H1 (cell line): Measurements from ENCODE around the gene ADAT3. TPM values are rescaled to one million over a fixed set of nuclear protein-coding genes. Genes with fewer than 3 reads are reported as not detected.
A peak's percentile ranks its signal among the peaks of the same experiment; 100 is the strongest.

Source experiments
- CTCF ChIA-PET: fragments of 300-600 bp; sonication (Branson Sonifier 250); formaldehyde crosslinking; loops from one replicate; lab custom pipeline; 2021; ENCODE audit not compliant: partially characterized antibody; lab: Charles Lee
- POLR2A ChIA-PET: fragments of 300-600 bp; sonication (Branson Sonifier 250); formaldehyde crosslinking; loops from one replicate; lab custom pipeline; 2021; ENCODE audit warnings: inconsistent platforms; ENCODE audit not compliant: partially characterized antibody; lab: Charles Lee
- DNase-seq, 2 experiments: peaks; one replicate each; pipeline versions ENCODE4 v3.0.0 to v3.0.0-alpha.2; 2010 to 2022; ENCODE audit warnings: low spot score in 2 of 2, low read depth in 1 of 2, mixed read lengths in 1 of 2
- FAIRE-seq: peaks from 2 replicates; lab custom pipeline; 2011; peaks lifted over from hg19 to GRCh38; lab: Jason Lieb, UNC
- H2AFZ ChIP-seq: 2 replicates; pipeline ENCODE4 v1.8.1; 2012; ENCODE audit warnings: low read length, inconsistent platforms
- H2AK5ac ChIP-seq: 2 replicates; pipeline ENCODE4 v1.6.1; 2013; ENCODE audit warnings: low read depth, low read length
- H2BK120ac ChIP-seq: replicated peaks from 2 replicates; pipeline ENCODE3; 2013; ENCODE audit warnings: low read depth, low read length, inconsistent platforms
- H2BK12ac ChIP-seq: 2 replicates; pipeline ENCODE4 v1.6.1; 2013; ENCODE audit warnings: low read depth, low read length
- H2BK15ac ChIP-seq: 2 replicates; pipeline ENCODE4 v1.6.1; 2013; ENCODE audit warnings: low read length
- H2BK20ac ChIP-seq: 2 replicates; pipeline ENCODE4 v1.6.1; 2013; ENCODE audit warnings: low read length
- H2BK5ac ChIP-seq: 2 replicates; pipeline ENCODE4 v1.6.1; 2013; ENCODE audit warnings: low read depth, low read length
- H3K14ac ChIP-seq: 2 replicates; pipeline ENCODE4 v1.6.1; 2013; ENCODE audit warnings: inconsistent platforms; ENCODE audit not compliant: insufficient read length
- H3K18ac ChIP-seq: 2 replicates; pipeline ENCODE4 v1.6.1; 2013; ENCODE audit warnings: low read length; ENCODE audit errors: extremely low read depth
- H3K23ac ChIP-seq: 2 replicates; pipeline ENCODE4 v1.6.1; 2013; ENCODE audit warnings: inconsistent platforms; ENCODE audit not compliant: insufficient read length
- H3K23me2 ChIP-seq: 2 replicates; pipeline ENCODE4 v1.6.1; 2013; ENCODE audit warnings: low read depth, low read length
- H3K27ac ChIP-seq: 2 replicates; pipeline ENCODE4 v1.6.1; 2011; ENCODE audit warnings: low read depth, low read length, inconsistent platforms
- H3K27me3 ChIP-seq, 4 experiments: replicated peaks in 1 of 4; 1 replicate in 1 of 4; 2 replicates in 3 of 4; pipeline versions ENCODE4 v1.6.1 to v1.8.1; 2011 to 2013; ENCODE audit warnings: low read length in 3 of 4, mild to moderate bottlenecking in 3 of 4, inconsistent platforms in 2 of 4, mixed read lengths in 2 of 4, moderate library complexity in 1 of 4; ENCODE audit not compliant: control insufficient read depth in 3 of 4, insufficient read depth in 3 of 4; ENCODE audit errors: extremely low read depth in 1 of 4
- H3K36me3 ChIP-seq, 4 experiments: 2 replicates each; pipeline versions ENCODE4 v1.6.1 to v1.8.1; 2011 to 2013; ENCODE audit warnings: mild to moderate bottlenecking in 4 of 4, low read length in 3 of 4, moderate library complexity in 2 of 4, control low read depth in 1 of 4, inconsistent platforms in 1 of 4; ENCODE audit not compliant: insufficient read depth in 4 of 4, control insufficient read depth in 2 of 4
- H3K4ac ChIP-seq: replicated peaks from 2 replicates; pipeline ENCODE3; 2013; ENCODE audit warnings: low read length, low read depth, mixed read lengths, inconsistent platforms; ENCODE audit not compliant: insufficient read length
- H3K4me1 ChIP-seq, 4 experiments: replicated peaks in 1 of 4; 1 replicate in 1 of 4; 2 replicates in 3 of 4; pipeline versions ENCODE4 v1.6.1 to v1.8.1; 2011 to 2013; ENCODE audit warnings: low read length in 3 of 4, inconsistent platforms in 2 of 4, mixed read lengths in 1 of 4; ENCODE audit not compliant: insufficient read depth in 4 of 4, control insufficient read depth in 3 of 4
- H3K4me2 ChIP-seq, 2 experiments: 2 replicates each; pipeline versions ENCODE4 v1.6.1 to v1.8.1; 2011 to 2013; ENCODE audit warnings: low read depth in 2 of 2, low read length in 2 of 2, control low read depth in 1 of 2, inconsistent platforms in 1 of 2, mild to moderate bottlenecking in 1 of 2; ENCODE audit not compliant: insufficient read depth in 1 of 2
- H3K4me3 ChIP-seq, 4 experiments: fragments of 200-600, 300-600 bp in 1 of 4; sonication (generic), shearing (Covaris generic), sonication (Bioruptor Twin) in 1 of 4; 2 replicates each; pipeline versions ENCODE4 v1.5.1 to v1.8.1; 2011 to 2016; ENCODE audit warnings: low read length in 4 of 4, low read depth in 3 of 4, control low read depth in 2 of 4, inconsistent platforms in 2 of 4, mild to moderate bottlenecking in 2 of 4, mixed read lengths in 1 of 4, moderate library complexity in 1 of 4; ENCODE audit not compliant: insufficient read depth in 2 of 4; ENCODE audit errors: extremely low read depth in 1 of 4
- H3K56ac ChIP-seq: replicated peaks from 2 replicates; pipeline ENCODE3; 2013; ENCODE audit warnings: low read depth, mild to moderate bottlenecking, mixed read lengths, low read length, inconsistent platforms; ENCODE audit not compliant: insufficient read length
- H3K79me1 ChIP-seq: 2 replicates; pipeline ENCODE4 v1.6.1; 2013; ENCODE audit warnings: low read depth, low read length, control low read depth
- H3K79me2 ChIP-seq, 2 experiments: 2 replicates each; pipeline versions ENCODE4 v1.6.1 to v1.8.1; 2012 to 2013; ENCODE audit warnings: low read length in 2 of 2, mild to moderate bottlenecking in 2 of 2, inconsistent platforms in 1 of 2; ENCODE audit not compliant: insufficient read depth in 2 of 2, control insufficient read depth in 1 of 2
- H3K9ac ChIP-seq, 4 experiments: replicated peaks in 1 of 4; 1 replicate in 1 of 4; 2 replicates in 3 of 4; pipeline versions ENCODE4 v1.6.1 to v1.8.1; 2011 to 2013; ENCODE audit warnings: low read depth in 3 of 4, low read length in 3 of 4, control low read depth in 2 of 4, mild to moderate bottlenecking in 2 of 4, moderate library complexity in 2 of 4, inconsistent platforms in 1 of 4; ENCODE audit errors: extremely low read depth in 1 of 4
- H3K9me3 ChIP-seq, 2 experiments: 2 replicates each; pipeline versions ENCODE4 v1.6.1 to v1.8.1; 2012 to 2013; ENCODE audit warnings: mild to moderate bottlenecking in 2 of 2, moderate library complexity in 2 of 2, control low read depth in 1 of 2, inconsistent platforms in 1 of 2, low read depth in 1 of 2, low read length in 1 of 2, mixed read lengths in 1 of 2; ENCODE audit not compliant: insufficient read depth in 2 of 2
- H4K20me1 ChIP-seq, 2 experiments: replicated peaks in 1 of 2; 2 replicates each; pipeline versions ENCODE3 to v1.8.1; 2011 to 2013; ENCODE audit warnings: inconsistent platforms in 2 of 2, low read length in 2 of 2, mild to moderate bottlenecking in 1 of 2; ENCODE audit not compliant: insufficient read depth in 2 of 2, control insufficient read depth in 1 of 2
- H4K5ac ChIP-seq: 2 replicates; pipeline ENCODE4 v1.6.1; 2013; ENCODE audit warnings: low read length, low read depth, mixed read lengths, inconsistent platforms; ENCODE audit not compliant: insufficient read length
- H4K8ac ChIP-seq: 2 replicates; pipeline ENCODE4 v1.8.0; 2013; ENCODE audit warnings: mild to moderate bottlenecking, moderate library complexity, low read length, inconsistent platforms; ENCODE audit not compliant: insufficient read depth; ENCODE audit errors: extremely low read depth
- H4K91ac ChIP-seq: replicated peaks from 2 replicates; pipeline ENCODE3; 2013; ENCODE audit warnings: low read length, mixed read lengths, inconsistent platforms; ENCODE audit not compliant: insufficient read length
- CHD2 ChIP-seq: IDR thresholded peaks from 2 replicates; pipeline ENCODE4 v1.6.1; 2012; ENCODE audit warnings: low read length, improper control_type of control experiment
- GTF2F1 ChIP-seq: IDR thresholded peaks from 2 replicates; pipeline ENCODE4 v1.6.1; 2012; ENCODE audit warnings: low read depth, low read length, improper control_type of control experiment, borderline replicate concordance
- HDAC2 ChIP-seq, 2 experiments: fragments of 300-600 bp in 1 of 2; sonication (generic) in 1 of 2; IDR thresholded peaks; 2 replicates each; pipeline ENCODE4 v1.6.1; 2011 to 2012; ENCODE audit warnings: low read depth in 2 of 2, low read length in 2 of 2, mild to moderate bottlenecking in 2 of 2, moderate library complexity in 2 of 2, borderline replicate concordance in 1 of 2, inconsistent platforms in 1 of 2
- JUND ChIP-seq: IDR thresholded peaks from 2 replicates; pipeline ENCODE4 v1.6.1; 2011; ENCODE audit warnings: mild to moderate bottlenecking, improper control_type of control experiment, low read length
- POLR2A ChIP-seq, 2 experiments: IDR thresholded peaks; 1 replicate in 1 of 2; 2 replicates in 1 of 2; pipeline ENCODE4 v1.6.1; 2011; ENCODE audit warnings: low read depth in 2 of 2, low read length in 2 of 2, mild to moderate bottlenecking in 2 of 2; ENCODE audit errors: control extremely low read depth in 1 of 2
- RAD21 ChIP-seq, 2 experiments: IDR thresholded peaks in 1 of 2; conservative IDR thresholded peaks in 1 of 2; 2 replicates each; pipeline ENCODE4 v1.6.1; 2011; ENCODE audit warnings: low read depth in 2 of 2, low read length in 2 of 2, improper control_type of control experiment in 1 of 2, inconsistent platforms in 1 of 2, mild to moderate bottlenecking in 1 of 2, moderate library complexity in 1 of 2
- RXRA ChIP-seq: IDR thresholded peaks from 2 replicates; pipeline ENCODE4 v1.6.1; 2011; ENCODE audit warnings: low read depth, mild to moderate bottlenecking, low read length, moderate library complexity; ENCODE audit not compliant: insufficient read depth
- TAF7 ChIP-seq: optimal IDR thresholded peaks from 2 replicates; pipeline ENCODE3; 2011; ENCODE audit warnings: low read depth, mild to moderate bottlenecking, inconsistent platforms, low read length, moderate library complexity, borderline replicate concordance
- WGBS, 2 experiments: shearing (Covaris generic) in 1 of 2; methylation state at CpG; one replicate each; pipeline versions ENCODE4 v1.1.6 to v1.1.7; 2013 to 2015; ENCODE audit warnings: low lambda C conversion rate in 2 of 2, mixed read lengths in 2 of 2, inconsistent platforms in 1 of 2, low coverage in 1 of 2, missing lambda C conversion rate in 1 of 2; ENCODE audit not compliant: insufficient replicate concordance in 2 of 2, insufficient coverage in 1 of 2, insufficient read length in 1 of 2; ENCODE audit errors: extremely low coverage in 1 of 2, missing lambda C conversion rate in 1 of 2; 5-methylcytosine and 5-hydroxymethylcytosine counted together
- polyA plus RNA-seq, 7 experiments: library from polyadenylated mRNA; depleted of rRNA in 3 of 7; stranded (reverse) in 5 of 7; unstranded in 2 of 7; fragments of >200 nt in 5 of 7; fragments of 200-250 nt in 2 of 7; gene quantifications; 1 replicate in 5 of 7; 2 replicates in 1 of 7; 4 replicates in 1 of 7; pipeline versions ENCODE4 v1.2.1 to v1.2.3, GENCODE V29; 2011 to 2013; ENCODE audit warnings: missing spikeins in 2 of 7, mixed read lengths in 2 of 7
- total RNA-seq: library from RNA; stranded (reverse); fragmentation: NEBNext Ultra II Directional; extraction: Animal tissue kit (Norgen Biotek cat#: 25700); gene quantifications from 2 replicates; pipeline ENCODE4 v1.2.1, GENCODE V29; 2021

ADAT3 gene
- total and polyA plus RNA-seq, 2 of the 8 experiments (the other 6 are each of a cell fraction or from before 2014, with no cell fraction given), result 5.4 to 10.8 TPM

- no peak overlapping the region for H2BK120ac ChIP-seq
- H3K23ac ChIP-seq, result no peak overlapping the region
- no peaks in the 10 kb centered on the region for H3K27me3 ChIP-seq
- DNase-seq (no peak), FAIRE-seq (no peak)
- H4K91ac ChIP-seq, result no peak overlapping the region
- no peak overlapping the region for H3K4me3 ChIP-seq
- H3K9me3 ChIP-seq, result no peaks in the 10 kb centered on the region; a peak in 1 of 4 replicates
- no peaks in the 10 kb centered on the region; a peak in 2 of 8 replicates for H3K36me3 ChIP-seq
- no peak overlapping the region; the same call in 1 of the 2 replicates for H3K18ac ChIP-seq
- POLR2A ChIA-PET, result no interaction called here
- no peak overlapping the region for H3K9ac ChIP-seq
- H2AK5ac ChIP-seq, result no peak overlapping the region
- no peak overlapping the region for H3K14ac ChIP-seq
- H2BK12ac ChIP-seq, result no peak overlapping the region
- H3K79me1 ChIP-seq, result peaks cover 29% of the 10 kb centered on the region
- H2AFZ ChIP-seq, result no peak overlapping the region
- H2BK20ac ChIP-seq, result no peak overlapping the region
- H3K4ac ChIP-seq, result no peak overlapping the region
- no peak for TF ChIP-seq POLR2A (IDR thresholded peaks at IDR 0.05; ENCODE audit: control extremely low read depth in 1 of 2, low read depth in 2 of 2, low read length in 2 of 2)
- TF ChIP-seq GTF2F1, result no peak
- TF ChIP-seq RAD21 (IDR thresholded peaks at IDR 0.05 in 1 of 2, conservative IDR thresholded peaks at IDR 0.05 in 1 of 2; ENCODE audit: low read depth in 2 of 2, low read length in 2 of 2), result no peak
- no peak for TF ChIP-seq JUND
- no peak for TF ChIP-seq RXRA
- TF ChIP-seq TAF7, result no peak
- no peak for TF ChIP-seq CHD2
- no peak for TF ChIP-seq HDAC2 (IDR thresholded peaks at IDR 0.05; ENCODE audit: borderline replicate concordance in 1 of 2, low read depth in 2 of 2, low read length in 2 of 2)
- H3K27ac ChIP-seq, result no peak overlapping the region
- no peak overlapping the region for H4K5ac ChIP-seq
- peaks cover 48 to 59% of the 10 kb centered on the region in 2 experiments for H4K20me1 ChIP-seq
- H2BK15ac ChIP-seq, result no peak overlapping the region
- CTCF ChIA-PET, result interaction anchor here (0.6 to 2.6 kb wide), 5 partner anchors 9 to 160 kb away, joined by 3 to 10 read pairs (median 6); no protein-coding TSS in a partner anchor
- H3K79me2 ChIP-seq, result peaks cover 30 to 90% of the 10 kb centered on the region in 2 experiments
- H4K8ac ChIP-seq, result peak overlapping the region; percentile 79
- WGBS, 2 experiments, result 88% methylated on average over 12 of the region's 15 CpGs; no CpG with 5 or more reads in 1 of the 2 experiments
- H3K4me1 ChIP-seq, result peaks cover 0 to 14% (median 9%) of the 10 kb centered on the region in 4 experiments; a peak in 5 of 7 replicates
- no peak overlapping the region for H3K56ac ChIP-seq
- H2BK5ac ChIP-seq, result no peak overlapping the region
- no peak overlapping the region for H3K4me2 ChIP-seq
- H3K23me2 ChIP-seq, result no peaks in the 10 kb centered on the region
These were observed 49.3 kb downstream of the ADAT3 start for GRCh38 chr19:1954532-1954933.
